ENCODE measurements around the gene CHD5. TPM values are rescaled to one million over a fixed set of nuclear protein-coding genes. Genes with fewer than 3 reads are reported as not detected.

The CHD5 gene
- total RNA-seq, 4 donors from 2014 or later, result 0.38 to 0.62 TPM; not detected in 2

DNA sequence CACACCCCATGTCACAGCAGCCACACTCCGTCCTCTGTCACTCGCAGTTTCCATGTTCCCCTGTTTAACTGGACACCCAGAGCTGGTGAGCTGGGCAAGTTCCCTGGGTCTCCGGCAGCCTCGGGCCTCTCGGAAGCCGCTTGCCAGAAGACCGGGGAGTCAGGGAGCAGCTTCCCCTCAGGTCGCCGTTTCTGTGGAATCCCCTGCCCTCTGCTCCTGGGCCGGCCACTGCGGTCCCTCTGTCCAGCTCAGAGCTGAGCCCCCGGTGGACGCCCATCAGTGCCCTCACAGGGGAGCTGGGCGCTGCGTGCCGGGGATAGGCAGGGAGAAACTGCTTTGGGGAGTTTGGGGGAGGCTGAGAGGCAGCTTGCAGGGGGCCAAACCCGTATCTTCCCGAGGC lies 96.7 kb downstream of the CHD5 start:
- Histone ChIP-seq H3K4me1 (peaks cover 0 to 35% (median 11%) of the 10 kb centered on the region in 3 donors), H3K4me3 (no peak overlapping the region), H3K27ac (peak overlapping the region in 2 of 4 donors; percentile 42 to 61), H3K9me3 (no peaks in the 10 kb centered on the region), H3K27me3 (no peaks in the 10 kb centered on the region), H3K36me3 (no peaks in the 10 kb centered on the region)
- intact Hi-C loops (cut with DNase I), result no loop called here
- 60 to 75% methylated on average over 1 to 4 of the region's 18 CpGs for WGBS, 2 donors
- no peak for DNase-seq
- TF ChIP-seq, protein P1, sequence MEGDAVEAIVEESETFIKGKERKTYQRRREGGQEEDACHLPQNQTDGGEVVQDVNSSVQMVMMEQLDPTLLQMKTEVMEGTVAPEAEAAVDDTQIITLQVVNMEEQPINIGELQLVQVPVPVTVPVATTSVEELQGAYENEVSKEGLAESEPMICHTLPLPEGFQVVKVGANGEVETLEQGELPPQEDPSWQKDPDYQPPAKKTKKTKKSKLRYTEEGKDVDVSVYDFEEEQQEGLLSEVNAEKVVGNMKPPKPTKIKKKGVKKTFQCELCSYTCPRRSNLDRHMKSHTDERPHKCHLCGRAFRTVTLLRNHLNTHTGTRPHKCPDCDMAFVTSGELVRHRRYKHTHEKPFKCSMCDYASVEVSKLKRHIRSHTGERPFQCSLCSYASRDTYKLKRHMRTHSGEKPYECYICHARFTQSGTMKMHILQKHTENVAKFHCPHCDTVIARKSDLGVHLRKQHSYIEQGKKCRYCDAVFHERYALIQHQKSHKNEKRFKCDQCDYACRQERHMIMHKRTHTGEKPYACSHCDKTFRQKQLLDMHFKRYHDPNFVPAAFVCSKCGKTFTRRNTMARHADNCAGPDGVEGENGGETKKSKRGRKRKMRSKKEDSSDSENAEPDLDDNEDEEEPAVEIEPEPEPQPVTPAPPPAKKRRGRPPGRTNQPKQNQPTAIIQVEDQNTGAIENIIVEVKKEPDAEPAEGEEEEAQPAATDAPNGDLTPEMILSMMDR (IDR thresholded peaks at IDR 0.05), result no peak
- TF ChIP-seq POLR2A (IDR thresholded peaks at IDR 0.05), result no peak

DNA sequence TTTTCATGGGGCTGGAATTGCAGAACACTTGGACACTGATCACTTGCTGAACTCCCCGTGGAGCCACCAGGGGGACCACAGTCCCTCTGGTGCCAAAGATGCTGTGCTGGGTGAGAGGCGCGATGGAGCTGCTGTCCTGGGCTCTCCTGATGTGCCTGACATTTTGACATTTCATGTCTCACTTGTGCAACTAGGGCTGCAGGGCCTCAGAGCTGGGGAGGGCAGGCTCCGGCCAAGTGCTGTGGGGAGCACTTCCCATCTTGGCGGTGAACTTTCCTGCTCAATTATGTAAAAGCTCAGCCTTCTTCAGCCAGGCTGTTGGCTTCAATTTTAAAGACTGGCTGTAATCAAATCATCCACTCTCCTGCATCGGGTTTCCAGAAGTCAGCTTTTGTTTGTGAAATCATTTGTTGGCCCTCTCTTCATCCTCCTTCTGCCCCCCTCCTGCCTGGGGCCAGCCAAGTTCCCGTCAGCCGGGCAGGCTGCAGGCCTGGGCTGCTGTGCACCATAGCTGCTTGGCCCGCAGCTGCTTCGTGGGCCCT lies 97.6 kb downstream of the CHD5 start:
- Histone ChIP-seq H3K27me3 (no peaks in the 10 kb centered on the region), H3K27ac (peak overlapping the region in 2 of 4 donors; percentile 42), H3K9me3 (no peaks in the 10 kb centered on the region), H3K4me1 (peaks cover 0 to 35% (median 11%) of the 10 kb centered on the region in 3 donors), H3K36me3 (no peaks in the 10 kb centered on the region), H3K4me3 (no peak overlapping the region)
- intact Hi-C loops (cut with DNase I), result no loop called here
- whole genome bisulfite sequencing, 2 donors, result 44 to 64% methylated on average over 7 to 8 of the region's 10 CpGs
- no peak for TF ChIP-seq POLR2A (IDR thresholded peaks at IDR 0.05)
- TF ChIP-seq, protein P1 (IDR thresholded peaks at IDR 0.05), result peak in 4 of 6 experiments; percentile 13 to 30 (median 20)
- no peak for DNase-seq

DNA sequence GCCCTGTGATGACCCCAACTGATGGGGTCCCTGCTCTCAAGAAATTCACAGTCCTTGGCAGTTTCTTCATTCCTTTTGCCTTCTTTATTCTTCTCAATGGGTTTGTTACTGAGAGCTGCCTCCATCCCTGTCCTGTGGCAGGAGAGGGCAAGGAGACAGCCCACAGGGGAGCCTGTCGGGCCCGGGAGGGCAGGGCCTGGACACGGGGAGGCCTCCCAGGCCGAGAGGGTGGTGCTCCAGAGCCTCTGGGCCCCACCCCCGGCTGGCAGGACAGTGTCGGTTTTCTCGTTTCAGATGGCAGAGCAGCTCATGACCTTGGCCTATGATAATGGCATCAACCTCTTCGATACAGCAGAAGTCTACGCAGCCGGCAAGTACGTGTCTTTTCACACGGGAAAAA lies 98.2 kb downstream of the CHD5 start:
- WGBS, 2 donors, result 67 to 90% methylated on average over 3 to 11 of the region's 12 CpGs
- Histone ChIP-seq H3K36me3 (no peaks in the 10 kb centered on the region), H3K4me1 (peaks cover 0 to 35% (median 11%) of the 10 kb centered on the region in 3 donors), H3K27me3 (no peaks in the 10 kb centered on the region), H3K4me3 (no peak overlapping the region), H3K9me3 (no peaks in the 10 kb centered on the region), H3K27ac (peak overlapping the region in 1 of 4 donors; percentile 42)
- no peak for TF ChIP-seq POLR2A (IDR thresholded peaks at IDR 0.05)
- TF ChIP-seq, protein P1 (IDR thresholded peaks at IDR 0.05), result no peak
- intact Hi-C loops (cut with DNase I), result no loop called here
- no peak for DNase-seq

DNA sequence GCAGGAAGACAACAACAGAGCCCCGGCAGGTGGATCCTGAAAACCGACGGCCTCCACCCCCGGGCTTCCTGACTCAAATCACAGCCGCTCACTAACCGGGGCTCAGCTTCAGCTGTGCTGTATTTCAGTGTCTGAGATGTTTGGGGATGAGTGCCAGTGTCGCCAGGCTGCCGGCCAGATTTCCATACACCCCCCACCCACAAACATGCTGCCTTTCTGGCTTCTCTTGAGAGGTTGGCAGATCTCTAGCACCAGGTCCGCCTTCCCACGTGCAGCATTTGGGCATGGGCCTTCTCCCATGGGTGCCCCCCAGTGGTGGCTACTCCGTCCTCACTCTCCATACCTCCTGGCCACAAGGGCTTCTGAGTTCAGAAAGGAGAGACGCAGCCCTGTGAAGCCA lies 99.7 kb downstream of the CHD5 start:
- no peak for TF ChIP-seq POLR2A (IDR thresholded peaks at IDR 0.05)
- TF ChIP-seq, protein P1 (IDR thresholded peaks at IDR 0.05), result peak in 1 of 6 experiments; percentile 10
- Histone ChIP-seq H3K27me3 (no peaks in the 10 kb centered on the region), H3K9me3 (no peaks in the 10 kb centered on the region), H3K27ac (no peak overlapping the region), H3K4me1 (peaks cover 0 to 35% (median 11%) of the 10 kb centered on the region in 3 donors), H3K36me3 (no peaks in the 10 kb centered on the region), H3K4me3 (no peak overlapping the region)
- WGBS, 2 donors, result 23 to 40% methylated on average over 3 to 8 of the region's 12 CpGs
- no peak for DNase-seq
- intact Hi-C loops (cut with DNase I), result no loop called here

DNA sequence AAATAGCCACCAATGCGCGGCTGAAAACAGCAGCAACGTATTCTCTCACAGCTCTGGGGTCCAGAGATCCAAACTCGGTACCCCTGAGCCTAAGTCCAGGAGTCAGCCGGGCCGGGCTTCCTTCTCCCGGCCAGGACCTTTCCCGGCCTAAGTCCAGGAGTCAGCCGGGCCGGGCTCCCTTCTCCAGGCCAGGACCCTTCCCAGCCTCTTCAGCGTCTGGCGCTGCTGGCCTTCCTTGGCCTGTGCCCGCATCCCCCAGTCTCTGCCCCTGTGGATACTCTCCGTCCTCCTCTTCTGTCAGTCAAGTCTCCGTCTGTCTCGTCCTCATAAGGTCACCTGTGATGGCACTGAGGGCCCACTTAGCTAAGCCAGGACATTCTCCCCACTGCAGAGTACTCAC lies 102.2 kb downstream of the CHD5 start:
- TF ChIP-seq, protein P1 (IDR thresholded peaks at IDR 0.05), result no peak
- no peak for TF ChIP-seq POLR2A (IDR thresholded peaks at IDR 0.05)
- H3K9me3 ChIP-seq, result no peaks in the 10 kb centered on the region
- H3K36me3 ChIP-seq, result no peaks in the 10 kb centered on the region
- no peak overlapping the region for H3K4me3 ChIP-seq
- H3K27me3 ChIP-seq, result no peaks in the 10 kb centered on the region
- peaks cover 0 to 23% (median 3%) of the 10 kb centered on the region in 3 donors for H3K4me1 ChIP-seq
- no peak for DNase-seq
- intact Hi-C loops (cut with DNase I), result no loop called here
- WGBS, 2 donors, result 92 to 95% methylated on average over 8 to 15 of the region's 16 CpGs
- H3K27ac ChIP-seq, result no peak overlapping the region

All from esophagus squamous epithelium (tissue), 5 donors.